GM10266 (cell line): ENCODE measurements around the gene MAPK8.

Experiments used
- DNase-seq: peaks from one replicate; pipeline ENCODE4 v3.0.0; 2012; ENCODE audit errors: extremely low spot score
- TF ChIP-seq, protein P1 (sequence below): IDR thresholded peaks from 2 replicates; pipeline ENCODE4 v1.5.1; 2012; ENCODE audit warnings: mild to moderate bottlenecking, low read depth; ENCODE audit not compliant: control insufficient read depth, insufficient read depth; ENCODE audit errors: missing control alignments

MAPK8 gene

DNA sequence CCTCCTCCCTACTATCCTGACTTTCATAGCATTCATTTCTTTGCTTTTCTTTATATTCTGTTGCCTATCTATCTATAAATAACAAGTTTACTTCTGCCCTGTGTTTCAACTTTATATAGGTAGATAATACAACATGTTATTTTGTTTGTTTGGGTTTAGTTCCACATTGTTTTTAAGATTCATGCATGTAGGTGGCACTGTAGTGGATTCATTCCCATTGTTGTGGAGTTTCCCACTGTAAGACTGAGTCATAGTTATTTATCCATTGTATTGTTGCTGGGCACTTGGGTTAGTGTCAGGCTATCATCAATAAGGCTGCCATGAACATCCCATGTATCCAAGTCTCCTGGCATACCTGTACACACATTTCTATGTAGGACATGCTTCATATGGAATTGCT lies 170.7 kb downstream of the MAPK8 start:
- TF ChIP-seq, protein P1, sequence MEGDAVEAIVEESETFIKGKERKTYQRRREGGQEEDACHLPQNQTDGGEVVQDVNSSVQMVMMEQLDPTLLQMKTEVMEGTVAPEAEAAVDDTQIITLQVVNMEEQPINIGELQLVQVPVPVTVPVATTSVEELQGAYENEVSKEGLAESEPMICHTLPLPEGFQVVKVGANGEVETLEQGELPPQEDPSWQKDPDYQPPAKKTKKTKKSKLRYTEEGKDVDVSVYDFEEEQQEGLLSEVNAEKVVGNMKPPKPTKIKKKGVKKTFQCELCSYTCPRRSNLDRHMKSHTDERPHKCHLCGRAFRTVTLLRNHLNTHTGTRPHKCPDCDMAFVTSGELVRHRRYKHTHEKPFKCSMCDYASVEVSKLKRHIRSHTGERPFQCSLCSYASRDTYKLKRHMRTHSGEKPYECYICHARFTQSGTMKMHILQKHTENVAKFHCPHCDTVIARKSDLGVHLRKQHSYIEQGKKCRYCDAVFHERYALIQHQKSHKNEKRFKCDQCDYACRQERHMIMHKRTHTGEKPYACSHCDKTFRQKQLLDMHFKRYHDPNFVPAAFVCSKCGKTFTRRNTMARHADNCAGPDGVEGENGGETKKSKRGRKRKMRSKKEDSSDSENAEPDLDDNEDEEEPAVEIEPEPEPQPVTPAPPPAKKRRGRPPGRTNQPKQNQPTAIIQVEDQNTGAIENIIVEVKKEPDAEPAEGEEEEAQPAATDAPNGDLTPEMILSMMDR, result no peak
- DNase-seq, result no peak

DNA sequence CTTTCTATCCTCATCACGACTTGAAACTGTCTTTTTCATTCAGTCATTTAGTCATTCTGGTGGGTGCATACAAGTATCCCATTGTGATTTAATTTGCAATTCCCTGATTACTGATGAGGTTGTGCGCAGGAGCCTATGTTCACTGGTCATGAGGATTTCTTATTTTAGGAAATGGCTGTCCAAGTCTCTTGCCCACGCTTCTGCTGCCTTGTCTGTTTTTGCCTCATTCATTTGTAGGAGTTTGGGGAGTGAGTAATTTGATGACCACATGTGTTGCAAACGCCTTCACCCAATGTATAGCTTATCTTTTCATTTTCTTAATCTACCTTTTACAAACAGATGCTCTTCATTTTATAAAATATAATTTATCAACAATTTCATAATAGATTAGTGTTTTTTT lies 171.1 kb downstream of the MAPK8 start:
- no peak for DNase-seq
- TF ChIP-seq, protein P1, result no peak

DNA sequence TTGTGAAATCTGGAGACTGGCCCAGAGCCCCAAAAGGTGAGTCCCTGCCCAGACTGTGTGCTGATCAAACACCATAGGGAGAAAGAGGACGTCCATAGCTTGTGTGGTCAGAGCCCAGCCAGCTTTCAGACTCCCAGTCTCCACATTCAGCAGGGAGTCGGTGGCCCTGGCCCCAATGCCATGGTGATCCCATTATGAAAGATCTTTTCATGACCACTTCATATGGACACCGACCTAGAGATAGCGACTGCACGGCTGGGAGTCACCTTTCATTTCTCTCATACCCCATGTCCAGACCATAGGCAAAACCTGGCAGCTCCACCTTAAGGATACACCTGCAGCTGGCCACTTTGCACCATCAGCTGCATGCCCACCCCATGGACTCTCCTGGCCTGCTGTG lies 172.0 kb downstream of the MAPK8 start:
- DNase-seq, result no peak
- TF ChIP-seq, protein P1, result no peak

DNA sequence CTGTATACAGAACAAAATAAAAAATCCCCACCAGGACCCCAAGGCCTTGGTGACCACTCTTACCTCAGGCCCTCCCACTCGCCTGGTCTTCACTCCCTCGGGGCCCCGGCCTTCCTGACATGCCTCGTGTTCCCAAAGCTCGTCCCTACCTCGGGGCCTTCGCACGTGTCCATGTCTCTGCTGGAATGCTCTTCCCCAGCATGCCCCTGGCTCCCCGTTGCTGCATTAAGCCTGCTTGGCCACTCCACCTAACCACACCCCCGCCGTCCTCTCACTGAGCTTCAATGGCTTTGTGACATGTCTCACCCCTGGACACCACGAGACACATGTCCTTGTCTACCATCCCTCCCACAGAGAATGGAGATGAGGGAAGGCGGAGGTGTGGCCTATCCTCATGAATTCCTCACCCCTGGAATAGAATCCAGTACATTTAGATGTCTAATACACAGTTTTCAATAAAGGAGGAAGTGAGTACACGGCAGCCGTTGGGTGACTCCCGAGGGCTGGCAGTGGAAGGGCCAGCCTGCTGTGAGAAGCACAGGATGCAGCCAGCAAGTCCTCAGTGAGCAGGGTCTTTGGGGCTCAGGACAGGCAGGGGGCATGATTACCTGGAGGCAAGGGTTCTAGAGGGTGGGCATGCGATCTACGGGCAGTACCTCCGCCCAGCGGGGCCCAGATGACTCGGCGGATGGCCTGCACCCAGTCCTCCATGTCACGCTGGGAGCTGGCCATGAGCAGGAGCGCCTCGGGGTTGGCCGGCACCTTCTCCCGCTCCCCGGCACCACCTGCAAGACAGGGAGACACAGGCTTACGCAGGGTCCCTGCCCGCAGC lies 172.7 kb downstream of the MAPK8 start:
- no peak for DNase-seq
- TF ChIP-seq, protein P1, result no peak

DNA sequence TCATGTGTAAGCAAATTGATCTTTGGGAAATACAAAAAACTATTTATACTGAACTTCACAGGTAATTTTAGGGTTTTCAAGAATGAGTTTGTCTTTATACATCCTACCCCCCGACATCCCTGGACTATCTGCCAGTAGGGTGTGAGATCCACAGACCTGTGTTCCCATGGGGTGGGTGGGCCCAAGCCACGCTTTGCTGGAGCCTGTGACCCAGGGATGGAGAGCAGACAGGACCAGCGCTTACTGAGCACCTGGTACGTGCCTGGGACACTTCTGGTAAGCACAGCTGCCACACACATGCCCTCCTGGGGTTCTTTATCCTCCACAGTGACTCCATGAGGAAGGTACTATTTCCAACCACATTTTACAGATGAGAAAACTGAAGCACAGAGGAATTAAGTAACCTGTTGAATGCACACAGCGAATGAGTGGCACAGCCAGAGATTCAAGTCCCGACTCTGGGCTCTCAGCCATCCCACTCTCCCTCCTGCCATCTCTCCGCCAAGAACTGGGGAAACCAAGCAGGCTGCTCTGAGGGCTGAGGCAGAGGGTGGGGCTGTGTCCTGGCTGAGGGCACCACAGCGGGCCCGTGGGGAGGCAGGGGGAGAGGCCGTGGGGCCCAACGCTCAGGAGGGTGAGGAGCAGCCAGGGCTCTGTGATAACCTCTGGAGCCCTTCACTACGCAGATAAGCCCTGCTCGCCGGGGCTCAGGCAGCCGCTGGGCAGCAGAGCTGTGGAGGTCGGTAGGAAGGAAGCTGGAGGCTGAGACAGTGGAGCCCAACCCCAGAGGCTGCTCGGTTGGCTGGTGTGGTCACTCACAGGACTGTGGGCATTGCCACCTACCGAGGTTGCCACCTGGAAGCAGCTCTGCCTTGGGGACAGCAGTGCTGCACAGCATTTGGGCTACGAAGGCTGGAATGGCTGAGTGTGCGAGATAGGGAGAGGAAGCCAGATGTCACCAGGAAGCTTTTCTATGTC lies 174.2 kb downstream of the MAPK8 start:
- TF ChIP-seq, protein P1, result no peak
- no peak for DNase-seq

DNA sequence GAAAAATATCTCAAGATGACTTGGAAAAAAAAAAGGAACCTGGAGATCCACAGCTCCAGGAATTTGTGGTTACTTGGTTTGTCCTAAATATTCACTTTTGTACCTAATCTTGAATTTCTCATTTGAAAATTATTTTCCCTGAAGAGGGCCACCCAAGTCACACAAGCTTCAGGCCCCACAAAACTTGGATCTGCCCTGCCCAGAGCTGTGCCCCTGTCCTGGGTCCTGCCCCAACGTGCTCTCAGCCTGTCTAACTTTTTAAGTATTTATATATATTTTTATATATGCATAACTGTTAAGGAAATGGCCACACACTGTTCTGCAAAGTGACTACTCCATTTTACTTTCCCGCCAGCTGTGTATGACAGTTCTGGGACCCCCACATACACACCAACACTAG lies 174.9 kb downstream of the MAPK8 start:
- TF ChIP-seq, protein P1, result no peak
- no peak for DNase-seq

DNA sequence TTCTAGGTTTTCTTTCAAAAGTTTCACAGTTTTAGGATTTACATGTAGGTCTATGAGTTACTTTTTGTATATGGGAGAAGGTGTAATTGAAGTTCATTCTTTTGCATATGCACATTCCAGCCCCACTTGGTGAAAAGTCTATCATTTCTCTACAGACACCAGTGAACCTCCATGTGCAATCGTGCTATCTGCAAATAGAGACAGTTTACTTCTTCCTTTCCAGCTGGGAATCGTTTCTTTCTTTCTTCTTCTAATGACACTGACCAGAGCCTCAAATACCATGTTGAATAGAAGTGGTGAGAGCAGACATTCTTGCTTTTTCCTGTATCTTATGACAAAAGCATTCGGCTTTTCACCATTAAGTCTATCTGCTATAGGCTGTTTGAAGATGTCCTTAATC lies 175.7 kb downstream of the MAPK8 start:
- DNase-seq, result no peak
- TF ChIP-seq, protein P1, result no peak
